DND-41 (cell line): ENCODE measurements around the gene CCDC102B.

ENCODE experiments used
- ATAC-seq: fragments of 200-7000 bp; cut with Tn5 transposase; 3 replicates; pipeline ENCODE4 v1.9.1; 2021; ENCODE audit warnings: low read depth; ENCODE audit not compliant: insufficient read depth
- DNase-seq: peaks from one replicate; pipeline ENCODE4 v3.0.0-alpha.2; 2020
- H2AFZ ChIP-seq: 2 replicates; pipeline ENCODE4 v1.6.0; 2012; ENCODE audit warnings: low read depth, low read length
- H3K27ac ChIP-seq: 2 replicates; pipeline ENCODE4 v1.5.1; 2012; ENCODE audit warnings: low read length, inconsistent platforms
- H3K27me3 ChIP-seq: fragments of 200-600 bp; sonication (generic); 2 replicates; pipeline ENCODE4 v1.6.0; 2012; ENCODE audit warnings: low read length, mild to moderate bottlenecking, inconsistent platforms; ENCODE audit not compliant: insufficient read depth, poor library complexity
- H3K36me3 ChIP-seq: 2 replicates; pipeline ENCODE4 v1.5.1; 2012; ENCODE audit warnings: low read length, inconsistent platforms; ENCODE audit not compliant: insufficient read depth
- H3K4me1 ChIP-seq: 2 replicates; pipeline ENCODE4 v1.5.1; 2012; ENCODE audit warnings: mild to moderate bottlenecking, low read length; ENCODE audit not compliant: insufficient read depth
- H3K4me2 ChIP-seq: 2 replicates; pipeline ENCODE4 v1.6.0; 2012; ENCODE audit warnings: mild to moderate bottlenecking, moderate library complexity, low read length, inconsistent platforms; ENCODE audit not compliant: insufficient read depth
- H3K4me3 ChIP-seq, 2 experiments: fragments of 200-600 bp in 1 of 2; shearing (Covaris generic) in 1 of 2; 2 replicates each; pipeline ENCODE4 v1.5.1; 2012 to 2016; ENCODE audit warnings: inconsistent platforms in 2 of 2, low read length in 2 of 2, mild to moderate bottlenecking in 2 of 2, low read depth in 1 of 2, moderate library complexity in 1 of 2
- H3K79me2 ChIP-seq: 2 replicates; pipeline ENCODE4 v1.6.0; 2012; ENCODE audit warnings: low read length, inconsistent platforms; ENCODE audit not compliant: insufficient read depth
- H3K9ac ChIP-seq: 2 replicates; pipeline ENCODE4 v1.6.0; 2012; ENCODE audit warnings: low read depth, mild to moderate bottlenecking, inconsistent platforms, low read length, moderate library complexity
- H3K9me3 ChIP-seq: 2 replicates; pipeline ENCODE4 v1.5.1; 2012; ENCODE audit warnings: low read length, moderate library complexity, mild to moderate bottlenecking, inconsistent platforms; ENCODE audit not compliant: insufficient read depth, severe bottlenecking
- H4K20me1 ChIP-seq: 2 replicates; pipeline ENCODE4 v1.6.0; 2012; ENCODE audit warnings: low read length; ENCODE audit not compliant: insufficient read depth
- CTCF ChIP-seq: IDR thresholded peaks from 2 replicates; pipeline ENCODE4 v1.5.1; 2012; ENCODE audit warnings: borderline replicate concordance, low read length, moderate library complexity, mild to moderate bottlenecking; ENCODE audit not compliant: poor library complexity, severe bottlenecking; ENCODE audit errors: extremely low read depth
- EZH2 ChIP-seq: IDR thresholded peaks from 3 replicates; pipeline ENCODE4 v1.6.1; 2012; ENCODE audit warnings: borderline replicate concordance, low read depth, mild to moderate bottlenecking, moderate library complexity, low read length, inconsistent platforms; ENCODE audit not compliant: severe bottlenecking

Gene CCDC102B

DNA sequence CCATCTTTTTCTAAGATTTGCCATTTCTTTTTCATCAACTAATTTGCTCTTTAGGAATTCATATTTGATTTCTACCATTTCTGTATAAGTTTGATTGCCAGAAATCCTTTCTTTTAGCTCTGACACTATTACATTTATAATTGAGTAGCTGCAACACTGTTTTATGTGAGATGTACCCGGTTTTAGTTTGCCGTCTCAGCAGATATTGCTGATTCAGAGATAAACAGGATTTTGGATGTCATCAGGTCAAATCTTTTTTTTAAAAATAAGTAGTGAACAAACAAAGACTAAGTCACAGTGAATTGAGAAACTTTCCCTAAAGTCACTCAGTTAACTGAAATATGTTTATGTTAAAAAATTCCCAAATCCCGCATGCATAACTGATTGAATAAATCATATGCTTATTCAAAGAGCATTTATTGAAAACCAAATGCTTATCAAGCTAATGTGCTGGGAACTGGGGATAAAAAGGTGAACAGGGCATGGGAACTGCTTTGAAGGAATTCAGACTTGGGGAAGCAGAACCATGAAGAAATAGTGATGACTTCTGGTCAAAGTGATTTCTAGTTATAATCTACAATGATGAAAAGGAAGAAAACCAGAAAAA, 19.5 kb upstream of the CCDC102B start:
- ATAC-seq (no peak), DNase-seq (no peak)
- Histone ChIP-seq H3K79me2 (no peaks in the 10 kb centered on the region), H3K4me2 (no peak overlapping the region), H3K4me1 (no peaks in the 10 kb centered on the region), H3K27ac (no peak overlapping the region), H3K4me3 (no peak overlapping the region), H3K36me3 (no peaks in the 10 kb centered on the region), H4K20me1 (no peaks in the 10 kb centered on the region), H3K9me3 (no peaks in the 10 kb centered on the region), H2AFZ (no peak overlapping the region), H3K9ac (no peak overlapping the region), H3K27me3 (no peaks in the 10 kb centered on the region)
- TF ChIP-seq EZH2 (no peak), CTCF (no peak)

DNA sequence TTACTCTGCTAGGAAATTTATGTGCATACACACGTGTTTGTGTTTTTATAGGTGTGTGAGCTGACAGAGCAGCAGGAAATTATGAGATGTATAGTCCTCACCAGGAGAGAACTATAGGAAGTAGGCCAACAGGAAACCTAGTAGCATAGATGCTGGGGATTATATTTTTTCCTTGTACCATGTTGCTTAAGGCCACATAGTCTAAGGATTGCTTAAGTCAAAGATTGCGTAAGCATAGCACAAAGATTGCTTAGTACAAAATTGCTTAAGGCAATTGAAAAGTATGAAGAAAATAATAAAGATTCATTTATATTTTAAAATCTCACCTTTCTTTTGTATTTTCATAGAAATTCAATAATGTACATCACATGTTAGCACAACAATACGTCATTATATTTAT, 18.7 kb upstream of the CCDC102B start:
- no peak overlapping the region for H3K4me2 ChIP-seq
- H3K79me2 ChIP-seq = no peaks in the 10 kb centered on the region
- no peaks in the 10 kb centered on the region for H3K4me1 ChIP-seq
- no peaks in the 10 kb centered on the region for H4K20me1 ChIP-seq
- H2AFZ ChIP-seq = no peak overlapping the region
- H3K9ac ChIP-seq = no peak overlapping the region
- H3K27me3 ChIP-seq = no peaks in the 10 kb centered on the region
- H3K4me3 ChIP-seq = no peak overlapping the region
- no peak for DNase-seq
- H3K36me3 ChIP-seq = no peaks in the 10 kb centered on the region
- ATAC-seq = no peak
- TF ChIP-seq EZH2 (no peak), CTCF (no peak)
- no peaks in the 10 kb centered on the region for H3K9me3 ChIP-seq
- no peak overlapping the region for H3K27ac ChIP-seq

DNA sequence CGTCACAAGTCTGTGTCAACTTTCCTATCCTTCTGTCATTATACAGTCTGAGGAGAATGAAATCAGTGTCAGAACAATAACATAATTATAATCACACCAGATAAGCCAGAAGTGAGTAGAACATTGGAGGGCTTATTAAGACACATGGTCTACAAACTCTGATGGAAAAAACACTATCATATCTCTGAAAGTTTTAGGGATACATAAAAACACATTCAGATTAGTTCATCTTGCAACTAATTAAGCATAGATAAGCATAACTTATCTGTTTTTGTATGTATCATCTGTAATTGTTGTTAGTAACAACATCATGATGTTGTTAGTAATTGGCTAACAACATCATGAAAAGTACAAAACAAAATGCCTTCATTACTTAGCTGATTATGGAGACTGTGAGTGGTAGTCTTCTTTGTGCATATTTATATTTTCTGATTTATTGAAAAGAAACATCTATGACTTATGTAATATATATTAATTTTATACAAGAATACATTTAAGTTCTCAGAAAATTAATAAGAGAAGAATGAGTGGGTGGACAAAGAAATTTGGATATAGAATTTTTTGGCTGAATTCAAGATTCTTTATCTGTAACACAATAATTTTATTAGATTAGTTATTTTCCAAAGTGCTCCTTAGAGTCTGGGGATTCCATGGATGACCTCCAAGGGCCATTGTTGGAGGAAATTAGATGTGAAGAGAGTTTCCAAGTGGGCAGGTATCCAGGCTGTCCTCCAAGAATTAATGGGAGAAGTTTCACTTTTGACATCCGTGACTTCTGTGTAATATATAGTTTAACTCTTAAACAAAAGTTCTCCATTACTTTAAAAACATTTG, 16.9 kb upstream of the CCDC102B start:
- no peaks in the 10 kb centered on the region for H3K9me3 ChIP-seq
- DNase-seq (no peak), ATAC-seq (no peak)
- no peaks in the 10 kb centered on the region for H3K27me3 ChIP-seq
- no peaks in the 10 kb centered on the region for H3K79me2 ChIP-seq
- H3K4me1 ChIP-seq = no peaks in the 10 kb centered on the region
- no peak overlapping the region for H3K4me3 ChIP-seq
- H4K20me1 ChIP-seq = no peaks in the 10 kb centered on the region
- H3K4me2 ChIP-seq = no peak overlapping the region
- no peak for TF ChIP-seq CTCF
- TF ChIP-seq EZH2 = no peak
- H2AFZ ChIP-seq = no peak overlapping the region
- H3K9ac ChIP-seq = no peak overlapping the region
- no peak overlapping the region for H3K27ac ChIP-seq
- H3K36me3 ChIP-seq = no peaks in the 10 kb centered on the region
